Measurements from ENCODE around the gene OR10H1.
"Not testable (repeated sequence)": the region's sequence is repeated elsewhere in the genome, so short reads cannot be mapped to it uniquely, and the experiment has no call there.

The OR10H1 gene

DNA sequence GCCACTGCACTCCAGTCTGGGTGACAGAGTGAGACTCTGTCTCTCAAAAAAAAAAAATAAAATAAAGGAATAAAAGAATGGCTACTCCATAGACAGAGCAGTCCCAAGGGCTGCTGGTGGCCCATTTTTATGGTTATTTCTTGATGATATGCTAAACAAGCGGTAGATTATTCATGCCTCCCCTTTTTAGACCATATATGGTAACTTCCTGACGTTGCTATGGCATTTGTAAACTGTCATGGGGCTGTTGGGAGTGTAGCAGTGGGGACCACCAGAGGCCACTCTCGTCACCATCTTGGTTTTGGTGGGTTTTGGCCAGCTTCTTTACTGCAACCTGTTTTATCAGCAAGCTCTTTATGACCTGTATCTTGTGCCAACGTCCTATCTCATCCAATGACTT, 24.4 kb upstream of the OR10H1 start:
- H3K36me3 ChIP-seq (ENCODE audit: insufficient read depth, low read length); H3K9me3 ChIP-seq (ENCODE audit: low read length); H3K4me3 ChIP-seq (ENCODE audit: low read depth in 1 of 2, low read length in 2 of 2); H3K9ac ChIP-seq (ENCODE audit: low read length); H3K27ac ChIP-seq (ENCODE audit: low read depth, low read length); H3K27me3 ChIP-seq (ENCODE audit: control insufficient read depth in 1 of 2, insufficient read depth in 2 of 2, low read length in 2 of 2); H3K4me1 ChIP-seq (ENCODE audit: insufficient read depth, low read length): not testable (repeated sequence)

DNA sequence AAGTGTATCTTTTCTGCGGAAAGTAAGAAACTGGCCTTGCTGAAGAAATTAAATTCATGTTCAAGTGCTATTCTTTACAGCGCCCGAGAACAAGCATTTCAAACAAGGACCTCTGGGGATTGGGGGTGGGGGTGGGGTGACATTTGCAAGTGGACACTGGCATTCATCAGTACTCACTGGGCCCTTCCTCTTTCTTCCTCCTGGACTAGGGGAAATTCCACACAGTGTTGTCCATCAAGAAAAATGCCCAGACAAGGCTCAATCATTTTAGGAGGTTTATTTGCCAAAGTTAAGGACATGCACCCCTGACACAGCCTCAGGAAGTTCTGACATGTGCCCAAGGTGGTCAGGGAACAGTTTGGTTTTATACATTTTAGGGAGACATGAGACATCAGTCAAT, 22.9 kb upstream of the OR10H1 start:
- no peaks in the 10 kb centered on the region for H3K27me3 ChIP-seq (ENCODE audit: control insufficient read depth in 1 of 2, insufficient read depth in 2 of 2, low read length in 2 of 2)
- no peak overlapping the region for H3K9ac ChIP-seq (ENCODE audit: low read length)
- H3K4me1 ChIP-seq (ENCODE audit: insufficient read depth, low read length) = no peaks in the 10 kb centered on the region
- no peaks in the 10 kb centered on the region for H3K36me3 ChIP-seq (ENCODE audit: insufficient read depth, low read length)
- H3K27ac ChIP-seq (ENCODE audit: low read depth, low read length) = no peak overlapping the region
- H3K9me3 ChIP-seq (ENCODE audit: low read length) = no peaks in the 10 kb centered on the region
- no peak overlapping the region for H3K4me3 ChIP-seq (ENCODE audit: low read depth in 1 of 2, low read length in 2 of 2)

DNA sequence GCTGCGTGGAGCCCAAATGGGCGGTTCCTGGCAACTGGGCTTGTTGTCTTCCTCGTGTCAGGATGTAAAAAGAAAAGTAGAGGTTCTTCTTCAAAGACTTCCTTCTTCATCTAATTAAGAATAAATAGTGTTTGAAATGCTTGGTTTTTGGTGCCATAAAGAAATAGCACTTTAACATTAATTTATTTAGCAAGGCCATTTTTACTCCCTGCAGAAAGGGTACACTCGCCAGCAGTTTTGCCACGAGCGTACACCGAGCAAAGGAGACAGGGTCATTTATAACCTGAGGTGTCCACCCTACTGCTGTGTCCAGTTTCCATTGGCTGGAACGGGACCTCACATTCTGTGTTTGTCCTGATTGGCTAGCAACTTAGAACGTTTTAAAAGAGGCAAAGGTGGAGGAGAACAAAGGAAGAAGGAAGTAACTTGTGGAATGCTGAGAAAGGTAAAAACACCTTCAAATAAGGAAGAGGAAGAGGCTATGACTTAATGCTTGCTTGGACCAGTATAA, 21.8 kb upstream of the OR10H1 start:
- peak overlapping the region; percentile 97 for H3K27ac ChIP-seq (ENCODE audit: low read depth, low read length)
- no peaks in the 10 kb centered on the region for H3K4me1 ChIP-seq (ENCODE audit: insufficient read depth, low read length)
- H3K9ac ChIP-seq (ENCODE audit: low read length) = no peak overlapping the region
- H3K36me3 ChIP-seq (ENCODE audit: insufficient read depth, low read length) = no peaks in the 10 kb centered on the region
- no peaks in the 10 kb centered on the region for H3K9me3 ChIP-seq (ENCODE audit: low read length)
- peak overlapping the region; percentile 82 to 90 for H3K4me3 ChIP-seq (ENCODE audit: low read depth in 1 of 2, low read length in 2 of 2)
- H3K27me3 ChIP-seq (ENCODE audit: control insufficient read depth in 1 of 2, insufficient read depth in 2 of 2, low read length in 2 of 2) = no peaks in the 10 kb centered on the region

DNA sequence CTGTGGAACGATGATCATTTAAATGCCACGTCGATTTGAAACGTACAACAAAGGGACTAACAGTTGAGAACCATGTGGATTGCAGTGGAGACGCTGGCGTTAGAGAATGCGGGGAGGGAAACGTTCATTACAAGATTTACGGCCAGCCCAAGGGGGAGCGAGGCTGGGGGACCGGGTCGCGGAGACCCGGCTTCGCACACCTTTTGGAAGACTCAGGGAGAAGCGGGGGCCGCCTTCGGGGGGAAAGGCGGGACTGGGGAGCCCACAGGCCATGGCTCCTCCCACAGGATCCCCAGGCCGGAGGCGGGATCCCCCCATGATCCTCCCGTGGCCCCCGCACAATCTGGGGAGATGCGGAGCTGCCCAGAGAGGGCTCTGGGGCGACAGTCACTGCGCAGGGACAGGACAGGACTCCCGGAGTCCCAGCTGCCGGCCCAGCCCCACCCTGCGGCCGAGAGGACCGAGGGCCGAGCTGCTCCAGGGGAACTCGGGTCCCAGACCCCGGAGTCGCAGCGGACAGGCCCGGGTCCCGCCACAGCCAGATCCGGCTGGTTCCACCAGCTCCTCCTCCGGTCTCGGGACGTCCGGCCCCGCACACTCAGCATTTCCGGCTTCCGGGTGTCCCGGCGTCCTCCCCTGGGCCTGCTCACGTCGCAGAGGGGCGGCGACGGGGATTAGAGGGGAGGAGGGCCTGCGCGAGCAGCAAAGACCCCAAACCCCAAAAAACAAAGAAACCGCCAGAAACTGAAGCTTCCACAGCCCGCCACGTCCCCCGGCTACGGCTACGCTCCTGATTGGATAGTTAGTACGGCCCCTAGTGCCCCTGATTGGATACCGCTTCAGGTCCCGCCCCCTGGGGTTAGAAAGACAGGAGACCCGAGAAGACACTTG, 21.1 kb upstream of the OR10H1 start:
- Histone ChIP-seq H3K4me1 (ENCODE audit: insufficient read depth, low read length) (no peaks in the 10 kb centered on the region), H3K27ac (ENCODE audit: low read depth, low read length) (peak overlapping the region; percentile 97), H3K4me3 (ENCODE audit: low read depth in 1 of 2, low read length in 2 of 2) (peak overlapping the region; percentile 82 to 90), H3K9me3 (ENCODE audit: low read length) (no peaks in the 10 kb centered on the region), H3K27me3 (ENCODE audit: control insufficient read depth in 1 of 2, insufficient read depth in 2 of 2, low read length in 2 of 2) (no peaks in the 10 kb centered on the region), H3K36me3 (ENCODE audit: insufficient read depth, low read length) (no peaks in the 10 kb centered on the region), H3K9ac (ENCODE audit: low read length) (peak overlapping the region; percentile 89)

DNA sequence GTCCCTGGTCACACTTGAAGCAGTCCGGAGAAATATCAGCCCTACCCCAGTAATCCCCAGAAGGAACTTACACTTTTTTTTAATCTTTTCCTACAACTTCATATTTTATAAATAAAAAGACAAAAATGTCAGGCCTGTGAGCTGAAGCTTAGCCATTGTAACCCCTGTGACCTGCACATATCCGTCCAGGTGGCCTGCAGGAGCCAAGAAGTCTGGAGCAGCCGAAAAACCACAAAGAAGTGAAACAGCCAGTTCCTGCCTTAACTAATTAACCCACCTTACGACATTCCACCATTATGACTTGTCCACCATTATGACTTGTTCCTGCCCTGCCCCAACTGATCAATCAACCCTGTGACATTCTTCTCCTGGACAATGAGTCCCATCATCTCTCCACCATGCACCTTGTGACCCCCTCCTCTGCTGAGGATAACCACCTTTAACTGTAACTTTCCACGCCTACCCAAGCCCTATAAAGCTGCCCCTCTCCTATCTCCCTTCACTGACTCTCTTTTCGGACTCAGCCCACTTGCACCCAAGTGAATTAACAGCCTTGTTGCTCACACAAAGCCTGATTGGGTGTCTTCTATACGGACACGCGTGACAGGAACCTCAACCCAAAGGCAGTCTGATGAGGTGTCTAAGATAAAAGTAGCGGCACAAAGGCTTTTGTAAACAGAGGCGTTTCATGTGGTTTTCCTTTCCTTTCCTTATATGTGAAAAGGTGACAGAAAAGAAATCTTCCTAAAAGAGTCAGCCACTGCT, 20.3 kb upstream of the OR10H1 start:
- not testable (repeated sequence) for H3K4me1 ChIP-seq (ENCODE audit: insufficient read depth, low read length); H3K27me3 ChIP-seq (ENCODE audit: control insufficient read depth in 1 of 2, insufficient read depth in 2 of 2, low read length in 2 of 2); H3K9me3 ChIP-seq (ENCODE audit: low read length); H3K36me3 ChIP-seq (ENCODE audit: insufficient read depth, low read length)
- Histone ChIP-seq H3K27ac (ENCODE audit: low read depth, low read length) (peak overlapping the region; percentile 97), H3K4me3 (ENCODE audit: low read depth in 1 of 2, low read length in 2 of 2) (peak overlapping the region; percentile 82 to 90), H3K9ac (ENCODE audit: low read length) (peak overlapping the region; percentile 89)

DNA sequence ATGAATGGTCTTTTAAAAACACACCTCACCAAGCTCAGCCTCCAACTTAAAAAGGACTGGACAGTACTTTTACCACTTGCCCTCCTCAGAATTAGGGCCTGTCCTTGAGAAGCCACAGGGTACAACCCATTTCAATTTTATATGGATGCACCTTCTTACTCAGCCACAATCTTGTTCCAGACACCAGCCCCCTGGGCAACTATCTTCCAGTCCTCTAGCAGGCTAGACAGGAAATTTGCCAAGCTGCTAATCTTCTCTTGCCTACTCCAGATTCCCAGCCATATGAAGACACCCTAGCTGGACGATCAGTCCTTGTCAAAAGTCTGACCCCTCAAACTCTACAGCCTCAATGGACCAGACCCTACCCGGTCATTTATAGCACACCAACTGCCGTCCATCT, 18.8 kb upstream of the OR10H1 start:
- not testable (repeated sequence) for H3K27ac ChIP-seq (ENCODE audit: low read depth, low read length); H3K36me3 ChIP-seq (ENCODE audit: insufficient read depth, low read length); H3K4me1 ChIP-seq (ENCODE audit: insufficient read depth, low read length); H3K9ac ChIP-seq (ENCODE audit: low read length); H3K4me3 ChIP-seq (ENCODE audit: low read depth in 1 of 2, low read length in 2 of 2); H3K9me3 ChIP-seq (ENCODE audit: low read length); H3K27me3 ChIP-seq (ENCODE audit: control insufficient read depth in 1 of 2, insufficient read depth in 2 of 2, low read length in 2 of 2)

DNA sequence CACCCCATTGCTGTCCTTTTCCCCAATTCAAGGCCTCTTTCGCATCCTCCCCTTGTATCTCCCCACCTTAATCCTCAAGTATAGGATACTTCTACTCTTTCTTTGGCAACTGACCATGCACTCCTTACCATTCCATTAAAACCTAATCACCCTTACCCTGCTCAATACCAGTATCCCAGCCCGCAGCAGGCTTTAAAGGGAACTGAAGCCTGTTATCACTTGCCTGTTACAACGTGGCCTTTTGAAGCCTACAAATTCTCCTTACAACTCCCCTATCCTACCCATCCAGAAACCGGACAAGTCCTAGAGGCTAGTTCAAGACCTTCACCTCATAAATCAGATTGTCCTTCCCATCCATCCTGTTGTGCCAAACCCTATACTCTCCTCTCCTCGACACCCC, 16.2 kb upstream of the OR10H1 start:
- no peak overlapping the region for H3K27ac ChIP-seq (ENCODE audit: low read depth, low read length)
- H3K27me3 ChIP-seq (ENCODE audit: control insufficient read depth in 1 of 2, insufficient read depth in 2 of 2, low read length in 2 of 2) = no peaks in the 10 kb centered on the region
- H3K4me1 ChIP-seq (ENCODE audit: insufficient read depth, low read length) = no peaks in the 10 kb centered on the region
- H3K36me3 ChIP-seq (ENCODE audit: insufficient read depth, low read length) = no peaks in the 10 kb centered on the region
- no peak overlapping the region for H3K9ac ChIP-seq (ENCODE audit: low read length)
- no peaks in the 10 kb centered on the region for H3K9me3 ChIP-seq (ENCODE audit: low read length)
- H3K4me3 ChIP-seq (ENCODE audit: low read depth in 1 of 2, low read length in 2 of 2) = no peak overlapping the region

DNA sequence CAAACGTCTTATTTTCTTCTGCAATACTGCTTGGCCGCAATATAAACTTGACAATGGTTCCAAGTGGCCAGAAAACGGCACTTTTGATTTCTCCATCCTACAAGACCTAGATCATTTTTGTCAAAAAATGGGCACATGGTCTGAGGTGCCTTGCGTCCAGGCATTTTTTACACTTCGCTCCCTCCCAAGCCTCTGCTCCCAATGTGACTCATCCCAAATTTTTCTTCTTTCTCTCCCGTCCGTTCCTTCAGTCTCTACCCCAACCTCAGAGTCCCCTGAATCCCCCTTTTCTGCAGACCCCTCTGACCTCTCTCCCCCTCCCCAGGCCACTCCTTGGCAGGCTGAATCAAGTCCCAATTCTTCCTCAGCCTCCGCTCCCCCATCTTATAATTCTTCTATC, 14.3 kb upstream of the OR10H1 start:
- Histone ChIP-seq H3K27me3 (ENCODE audit: control insufficient read depth in 1 of 2, insufficient read depth in 2 of 2, low read length in 2 of 2) (no peaks in the 10 kb centered on the region), H3K27ac (ENCODE audit: low read depth, low read length) (no peak overlapping the region), H3K4me3 (ENCODE audit: low read depth in 1 of 2, low read length in 2 of 2) (no peak overlapping the region), H3K9me3 (ENCODE audit: low read length) (no peaks in the 10 kb centered on the region), H3K9ac (ENCODE audit: low read length) (no peak overlapping the region), H3K4me1 (ENCODE audit: insufficient read depth, low read length) (no peaks in the 10 kb centered on the region), H3K36me3 (ENCODE audit: insufficient read depth, low read length) (no peaks in the 10 kb centered on the region)

DNA sequence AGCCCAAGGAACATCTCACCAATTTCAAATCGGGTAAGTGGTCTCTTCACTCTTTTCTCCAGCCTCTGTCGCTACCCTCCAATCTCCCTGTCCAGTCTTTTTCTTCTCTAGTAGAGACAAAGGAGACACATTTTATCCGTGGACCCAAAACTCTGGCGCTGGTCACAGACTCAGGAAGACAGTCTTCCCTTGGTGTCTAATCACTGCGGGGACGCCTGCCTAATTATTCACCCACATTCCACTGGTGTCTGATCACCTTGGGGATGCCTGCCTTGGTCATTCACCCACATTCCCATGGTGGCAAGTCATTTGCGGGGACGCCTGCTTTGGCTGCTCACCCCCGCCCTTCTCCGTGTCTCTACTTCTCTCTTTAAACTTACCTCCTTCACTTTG, 13.8 kb upstream of the OR10H1 start:
- Histone ChIP-seq H3K27ac (ENCODE audit: low read depth, low read length) (no peak overlapping the region), H3K27me3 (ENCODE audit: control insufficient read depth in 1 of 2, insufficient read depth in 2 of 2, low read length in 2 of 2) (no peaks in the 10 kb centered on the region), H3K4me3 (ENCODE audit: low read depth in 1 of 2, low read length in 2 of 2) (no peak overlapping the region), H3K9ac (ENCODE audit: low read length) (no peak overlapping the region), H3K9me3 (ENCODE audit: low read length) (no peaks in the 10 kb centered on the region), H3K36me3 (ENCODE audit: insufficient read depth, low read length) (no peaks in the 10 kb centered on the region), H3K4me1 (ENCODE audit: insufficient read depth, low read length) (no peaks in the 10 kb centered on the region)

DNA sequence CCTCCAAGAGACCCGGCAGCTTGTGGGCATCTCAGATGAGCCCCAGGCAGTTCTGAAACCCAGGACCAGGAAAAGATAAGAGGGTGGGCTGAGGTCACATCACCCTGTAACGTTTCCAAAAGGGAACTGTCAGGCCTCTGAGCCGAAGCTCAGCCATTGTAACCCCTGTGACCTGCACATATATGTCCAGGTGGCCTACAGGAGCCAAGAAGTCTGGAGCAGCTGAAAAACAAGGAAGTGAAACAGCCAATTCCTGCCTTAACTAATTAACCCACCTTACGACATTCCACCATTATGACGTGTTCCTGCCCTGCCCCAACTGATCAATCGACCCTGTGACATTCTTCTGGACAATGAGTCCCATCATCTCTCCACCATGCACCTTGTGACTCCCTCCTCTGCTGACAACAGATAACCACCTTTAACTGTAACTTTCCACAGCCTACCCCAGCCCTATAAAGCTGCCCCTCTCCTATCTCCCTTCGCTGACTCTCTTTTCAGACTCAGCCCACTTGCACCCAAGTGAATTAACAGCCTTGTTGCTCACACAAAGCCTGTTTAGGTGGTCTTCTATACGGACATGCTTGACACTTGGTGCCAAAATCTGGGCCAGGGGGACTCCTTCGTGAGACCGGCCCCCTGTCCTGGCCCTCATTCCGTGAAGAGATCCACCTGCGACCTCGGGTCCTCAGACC, 13.3 kb upstream of the OR10H1 start:
- H3K9ac ChIP-seq (ENCODE audit: low read length); H3K9me3 ChIP-seq (ENCODE audit: low read length); H3K4me3 ChIP-seq (ENCODE audit: low read depth in 1 of 2, low read length in 2 of 2); H3K27ac ChIP-seq (ENCODE audit: low read depth, low read length); H3K4me1 ChIP-seq (ENCODE audit: insufficient read depth, low read length); H3K27me3 ChIP-seq (ENCODE audit: control insufficient read depth in 1 of 2, insufficient read depth in 2 of 2, low read length in 2 of 2); H3K36me3 ChIP-seq (ENCODE audit: insufficient read depth, low read length): not testable (repeated sequence)

DNA sequence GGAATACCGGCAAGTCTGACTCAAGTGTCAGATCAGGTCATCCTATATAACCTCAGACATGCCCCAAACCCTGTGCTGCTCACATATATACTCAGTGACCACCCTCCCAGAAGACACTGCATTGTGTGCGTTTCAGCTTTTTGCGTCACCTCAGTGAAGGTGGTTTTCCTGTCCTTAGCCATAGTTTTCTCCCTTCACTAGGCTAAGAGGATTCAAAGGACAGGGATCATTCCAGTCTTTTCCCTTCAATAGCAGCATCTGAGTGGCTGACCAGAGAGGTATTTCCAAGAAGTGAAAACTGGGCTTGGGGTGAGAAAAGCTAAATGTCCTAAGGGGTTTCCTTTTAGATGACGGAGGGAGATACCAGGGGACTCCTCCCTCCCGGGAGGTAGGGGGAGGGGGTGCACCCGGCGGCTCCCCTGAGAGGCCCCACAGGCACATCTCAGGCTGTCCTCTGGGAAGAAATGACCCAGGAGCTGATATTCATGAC, 12.7 kb upstream of the OR10H1 start:
- H3K27ac ChIP-seq (ENCODE audit: low read depth, low read length) = no peak overlapping the region
- H3K9ac ChIP-seq (ENCODE audit: low read length) = no peak overlapping the region
- no peaks in the 10 kb centered on the region for H3K36me3 ChIP-seq (ENCODE audit: insufficient read depth, low read length)
- no peaks in the 10 kb centered on the region for H3K4me1 ChIP-seq (ENCODE audit: insufficient read depth, low read length)
- H3K27me3 ChIP-seq (ENCODE audit: control insufficient read depth in 1 of 2, insufficient read depth in 2 of 2, low read length in 2 of 2) = no peaks in the 10 kb centered on the region
- H3K4me3 ChIP-seq (ENCODE audit: low read depth in 1 of 2, low read length in 2 of 2) = no peak overlapping the region
- H3K9me3 ChIP-seq (ENCODE audit: low read length) = no peaks in the 10 kb centered on the region
